ENCODE data around the gene NAA25.
"Not testable (repeated sequence)": the region's sequence is repeated elsewhere in the genome, so short reads cannot be mapped to it uniquely, and the experiment has no call there.

NAA25 gene

GRCh38 chr12:112066566-112066965 is 42.0 kb downstream of the NAA25 start:
- Histone ChIP-seq H3K4me3 (no peak overlapping the region), H4K20me1 (peaks cover 39% of the 10 kb centered on the region), H3K4me1 (no peaks in the 10 kb centered on the region), H3K27me3 (no peaks in the 10 kb centered on the region), H3K9me3 (no peaks in the 10 kb centered on the region), H3K27ac (no peak overlapping the region), H3K4me2 (no peak overlapping the region), H3K9ac (no peak overlapping the region), H3K36me3 (peaks cover 100% of the 10 kb centered on the region)
- no peak for TF ChIP-seq Cebpa-rat (IDR thresholded peaks at IDR 0.05)

- Histone ChIP-seq H3K4me3 (no peak overlapping the region), H3K4me2 (no peak overlapping the region), H3K9ac (no peak overlapping the region), H3K36me3 (peaks cover 99% of the 10 kb centered on the region), H3K9me3 (no peaks in the 10 kb centered on the region), H4K20me1 (peaks cover 39% of the 10 kb centered on the region), H3K4me1 (no peaks in the 10 kb centered on the region), H3K27me3 (no peaks in the 10 kb centered on the region), H3K27ac (no peak overlapping the region)
- TF ChIP-seq Cebpa-rat (IDR thresholded peaks at IDR 0.05): no peak
These were observed 45.3 kb downstream of the NAA25 start for GRCh38 chr12:112063273-112063672.

- Histone ChIP-seq H3K4me3 (no peak overlapping the region), H3K27me3 (no peaks in the 10 kb centered on the region), H3K9ac (no peak overlapping the region), H3K4me2 (no peak overlapping the region), H3K36me3 (peaks cover 99% of the 10 kb centered on the region), H3K9me3 (no peaks in the 10 kb centered on the region), H3K4me1 (no peaks in the 10 kb centered on the region), H3K27ac (no peak overlapping the region), H4K20me1 (peaks cover 20% of the 10 kb centered on the region; the same call in 1 of the 2 replicates)
- TF ChIP-seq Cebpa-rat (IDR thresholded peaks at IDR 0.05): no peak
These were observed 47.4 kb downstream of the NAA25 start for GRCh38 chr12:112061137-112061536.

- Histone ChIP-seq H4K20me1 (peaks cover 50% of the 10 kb centered on the region), H3K27me3 (no peaks in the 10 kb centered on the region), H3K4me3 (no peak overlapping the region), H3K4me2 (no peak overlapping the region), H3K4me1 (no peaks in the 10 kb centered on the region), H3K36me3 (peaks cover 99% of the 10 kb centered on the region), H3K9ac (no peak overlapping the region; the same call in 1 of the 2 replicates), H3K9me3 (no peaks in the 10 kb centered on the region), H3K27ac (no peak overlapping the region)
- TF ChIP-seq Cebpa-rat (IDR thresholded peaks at IDR 0.05): no peak
These were observed 59.2 kb downstream of the NAA25 start for GRCh38 chr12:112049351-112049750.

GRCh38 chr12:112046003-112046402 is 62.6 kb downstream of the NAA25 start:
- Histone ChIP-seq H3K27ac (no peak overlapping the region), H3K9ac (no peak overlapping the region), H3K4me1 (no peaks in the 10 kb centered on the region), H3K9me3 (no peaks in the 10 kb centered on the region), H3K4me3 (no peak overlapping the region), H4K20me1 (peaks cover 30% of the 10 kb centered on the region), H3K27me3 (no peaks in the 10 kb centered on the region), H3K4me2 (no peak overlapping the region), H3K36me3 (peaks cover 99% of the 10 kb centered on the region)
- no peak for TF ChIP-seq Cebpa-rat (IDR thresholded peaks at IDR 0.05)

GRCh38 chr12:112036614-112037013 is 72.0 kb downstream of the NAA25 start:
- H3K4me3 ChIP-seq, H3K4me2 ChIP-seq, H3K9me3 ChIP-seq, H3K27me3 ChIP-seq, H3K4me1 ChIP-seq, H3K27ac ChIP-seq, H3K9ac ChIP-seq: not testable (repeated sequence)
- peaks cover 92% of the 10 kb centered on the region for H3K36me3 ChIP-seq
- peaks cover 10% of the 10 kb centered on the region; the same call in 1 of the 2 replicates for H4K20me1 ChIP-seq

- no peaks in the 10 kb centered on the region for H3K27me3 ChIP-seq
- no peaks in the 10 kb centered on the region for H3K9me3 ChIP-seq
- no peak overlapping the region for H3K27ac ChIP-seq
- no peaks in the 10 kb centered on the region for H3K4me1 ChIP-seq
- H3K4me2 ChIP-seq: no peak overlapping the region
- peaks cover 92% of the 10 kb centered on the region for H3K36me3 ChIP-seq
- no peak overlapping the region for H3K9ac ChIP-seq
- TF ChIP-seq Cebpa-rat (IDR thresholded peaks at IDR 0.05): no peak
- H4K20me1 ChIP-seq: peaks cover 21% of the 10 kb centered on the region; the same call in 1 of the 2 replicates
- no peak overlapping the region for H3K4me3 ChIP-seq
These were observed 73.3 kb downstream of the NAA25 start for GRCh38 chr12:112035219-112035785.

- Histone ChIP-seq H4K20me1 (peaks cover 34% of the 10 kb centered on the region; the same call in 1 of the 2 replicates), H3K4me2 (no peak overlapping the region), H3K4me1 (no peaks in the 10 kb centered on the region), H3K27me3 (no peaks in the 10 kb centered on the region), H3K27ac (no peak overlapping the region), H3K9ac (no peak overlapping the region), H3K9me3 (no peaks in the 10 kb centered on the region), H3K36me3 (peaks cover 93% of the 10 kb centered on the region), H3K4me3 (no peak overlapping the region)
- TF ChIP-seq Cebpa-rat (IDR thresholded peaks at IDR 0.05): no peak
These were observed 76.3 kb downstream of the NAA25 start for GRCh38 chr12:112032292-112032691.

- Histone ChIP-seq H3K9ac (no peak overlapping the region), H3K9me3 (no peaks in the 10 kb centered on the region), H3K4me2 (no peak overlapping the region), H3K27me3 (no peaks in the 10 kb centered on the region), H3K4me1 (no peaks in the 10 kb centered on the region), H3K27ac (no peak overlapping the region), H3K36me3 (peaks cover 88% of the 10 kb centered on the region), H4K20me1 (peaks cover 37% of the 10 kb centered on the region; the same call in 1 of the 2 replicates), H3K4me3 (no peak overlapping the region)
- TF ChIP-seq Cebpa-rat (IDR thresholded peaks at IDR 0.05): no peak
These were observed 77.1 kb downstream of the NAA25 start for GRCh38 chr12:112031472-112031871.

GRCh38 chr12:112029301-112029700 is 79.3 kb downstream of the NAA25 start:
- no peaks in the 10 kb centered on the region for H3K9me3 ChIP-seq
- H3K4me1 ChIP-seq: peaks cover 11% of the 10 kb centered on the region
- H3K27ac ChIP-seq: no peak overlapping the region
- no peak overlapping the region for H3K9ac ChIP-seq
- H4K20me1 ChIP-seq: peaks cover 51% of the 10 kb centered on the region
- H3K4me3 ChIP-seq: no peak overlapping the region
- H3K36me3 ChIP-seq: peaks cover 86% of the 10 kb centered on the region
- no peak for TF ChIP-seq Cebpa-rat (IDR thresholded peaks at IDR 0.05)
- no peak overlapping the region for H3K4me2 ChIP-seq
- no peaks in the 10 kb centered on the region for H3K27me3 ChIP-seq

Measured in BLaER1 (cell line).